ENCODE data around the gene ABLIM2. TPM values are rescaled to one million over a fixed set of nuclear protein-coding genes. Genes with fewer than 3 reads are reported as not detected.

Gene ABLIM2
- polyA plus RNA-seq, 2 donors, result 12.4 to 14.4 TPM

DNA sequence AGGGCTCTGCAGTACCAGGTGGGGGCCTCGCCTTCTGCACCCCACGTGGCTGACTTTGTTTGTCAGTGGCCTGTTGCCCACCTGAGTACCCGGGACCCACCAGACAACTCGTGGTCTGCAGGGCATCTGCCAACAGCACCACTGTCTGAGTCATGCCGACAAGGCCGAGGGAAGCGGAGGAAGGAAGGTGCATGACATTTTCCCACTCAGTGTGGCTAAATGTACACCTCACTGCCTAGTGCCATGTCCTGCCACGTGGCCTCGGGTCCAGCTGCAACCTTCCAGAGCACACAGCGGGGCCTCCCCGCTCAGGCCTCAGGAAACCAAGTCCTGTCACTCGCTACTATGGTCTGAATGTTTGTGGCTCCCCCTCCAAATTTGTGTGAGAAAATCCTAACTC lies 22.1 kb downstream of the ABLIM2 start:
- 78 to 83% methylated on average over 12 of the region's 12 CpGs for WGBS, 2 donors
- Histone ChIP-seq H3K27me3 (ENCODE audit: control insufficient read depth in 1 of 2, insufficient read depth in 2 of 2, low read length in 2 of 2) (no peaks in the 10 kb centered on the region), H3K36me3 (ENCODE audit: control insufficient read depth in 2 of 2, insufficient read depth in 2 of 2, low read length in 1 of 2) (no peaks in the 10 kb centered on the region), H3K9me3 (ENCODE audit: control insufficient read depth in 2 of 2, insufficient read depth in 1 of 2, low read depth in 1 of 2, low read length in 1 of 2) (no peaks in the 10 kb centered on the region), H3K4me1 (ENCODE audit: control insufficient read depth in 2 of 2, insufficient read depth in 2 of 2, low read length in 1 of 2) (no peaks in the 10 kb centered on the region), H3K27ac (ENCODE audit: low read depth in 2 of 2, low read length in 1 of 2) (no peak overlapping the region), H3K4me3 (ENCODE audit: low read depth in 1 of 2, low read length in 2 of 2) (no peak overlapping the region)

- no peaks in the 10 kb centered on the region for H3K9me3 ChIP-seq (ENCODE audit: control insufficient read depth in 2 of 2, insufficient read depth in 1 of 2, low read depth in 1 of 2, low read length in 1 of 2)
- H3K27ac ChIP-seq (ENCODE audit: low read depth in 2 of 2, low read length in 1 of 2), result no peak overlapping the region
- H3K36me3 ChIP-seq (ENCODE audit: control insufficient read depth in 2 of 2, insufficient read depth in 2 of 2, low read length in 1 of 2), result no peaks in the 10 kb centered on the region
- WGBS, 2 donors, result 93 to 94% methylated on average over 15 of the region's 15 CpGs
- H3K27me3 ChIP-seq (ENCODE audit: control insufficient read depth in 1 of 2, insufficient read depth in 2 of 2, low read length in 2 of 2), result no peaks in the 10 kb centered on the region
- no peak overlapping the region for H3K4me3 ChIP-seq (ENCODE audit: low read depth in 1 of 2, low read length in 2 of 2)
- H3K4me1 ChIP-seq (ENCODE audit: control insufficient read depth in 2 of 2, insufficient read depth in 2 of 2, low read length in 1 of 2), result no peaks in the 10 kb centered on the region
Measured at GRCh38 chr4:8135666-8136065, 22.9 kb downstream of the ABLIM2 start.

- Histone ChIP-seq H3K27me3 (ENCODE audit: control insufficient read depth in 1 of 2, insufficient read depth in 2 of 2, low read length in 2 of 2) (no peaks in the 10 kb centered on the region), H3K27ac (ENCODE audit: low read depth in 2 of 2, low read length in 1 of 2) (no peak overlapping the region), H3K4me1 (ENCODE audit: control insufficient read depth in 2 of 2, insufficient read depth in 2 of 2, low read length in 1 of 2) (no peaks in the 10 kb centered on the region), H3K36me3 (ENCODE audit: control insufficient read depth in 2 of 2, insufficient read depth in 2 of 2, low read length in 1 of 2) (no peaks in the 10 kb centered on the region), H3K4me3 (ENCODE audit: low read depth in 1 of 2, low read length in 2 of 2) (no peak overlapping the region), H3K9me3 (ENCODE audit: control insufficient read depth in 2 of 2, insufficient read depth in 1 of 2, low read depth in 1 of 2, low read length in 1 of 2) (no peaks in the 10 kb centered on the region)
- 68 to 71% methylated on average over 26 of the region's 26 CpGs for WGBS, 2 donors
Measured at GRCh38 chr4:8133897-8134563, 24.6 kb downstream of the ABLIM2 start.

- Histone ChIP-seq H3K27ac (ENCODE audit: low read depth in 2 of 2, low read length in 1 of 2) (no peak overlapping the region), H3K4me3 (ENCODE audit: low read depth in 1 of 2, low read length in 2 of 2) (no peak overlapping the region), H3K27me3 (ENCODE audit: control insufficient read depth in 1 of 2, insufficient read depth in 2 of 2, low read length in 2 of 2) (no peaks in the 10 kb centered on the region), H3K36me3 (ENCODE audit: control insufficient read depth in 2 of 2, insufficient read depth in 2 of 2, low read length in 1 of 2) (no peaks in the 10 kb centered on the region), H3K4me1 (ENCODE audit: control insufficient read depth in 2 of 2, insufficient read depth in 2 of 2, low read length in 1 of 2) (no peaks in the 10 kb centered on the region), H3K9me3 (ENCODE audit: control insufficient read depth in 2 of 2, insufficient read depth in 1 of 2, low read depth in 1 of 2, low read length in 1 of 2) (no peaks in the 10 kb centered on the region)
- 80 to 85% methylated on average over 25 to 27 of the region's 27 CpGs for WGBS, 2 donors
Measured at GRCh38 chr4:8132947-8133705, 25.5 kb downstream of the ABLIM2 start.

GRCh38 chr4:8132400-8132799 lies 26.2 kb downstream of the ABLIM2 start:
- Histone ChIP-seq H3K9me3 (ENCODE audit: control insufficient read depth in 2 of 2, insufficient read depth in 1 of 2, low read depth in 1 of 2, low read length in 1 of 2) (no peaks in the 10 kb centered on the region), H3K36me3 (ENCODE audit: control insufficient read depth in 2 of 2, insufficient read depth in 2 of 2, low read length in 1 of 2) (no peaks in the 10 kb centered on the region), H3K4me3 (ENCODE audit: low read depth in 1 of 2, low read length in 2 of 2) (no peak overlapping the region), H3K4me1 (ENCODE audit: control insufficient read depth in 2 of 2, insufficient read depth in 2 of 2, low read length in 1 of 2) (no peaks in the 10 kb centered on the region), H3K27me3 (ENCODE audit: control insufficient read depth in 1 of 2, insufficient read depth in 2 of 2, low read length in 2 of 2) (no peaks in the 10 kb centered on the region), H3K27ac (ENCODE audit: low read depth in 2 of 2, low read length in 1 of 2) (no peak overlapping the region)
- 84 to 87% methylated on average over 10 of the region's 10 CpGs for WGBS, 2 donors

- H3K4me1 ChIP-seq (ENCODE audit: control insufficient read depth in 2 of 2, insufficient read depth in 2 of 2, low read length in 1 of 2), result no peaks in the 10 kb centered on the region
- H3K4me3 ChIP-seq (ENCODE audit: low read depth in 1 of 2, low read length in 2 of 2), result no peak overlapping the region
- WGBS, 2 donors, result 77 to 85% methylated on average over 18 of the region's 18 CpGs
- no peaks in the 10 kb centered on the region for H3K9me3 ChIP-seq (ENCODE audit: control insufficient read depth in 2 of 2, insufficient read depth in 1 of 2, low read depth in 1 of 2, low read length in 1 of 2)
- no peaks in the 10 kb centered on the region for H3K36me3 ChIP-seq (ENCODE audit: control insufficient read depth in 2 of 2, insufficient read depth in 2 of 2, low read length in 1 of 2)
- H3K27me3 ChIP-seq (ENCODE audit: control insufficient read depth in 1 of 2, insufficient read depth in 2 of 2, low read length in 2 of 2), result no peaks in the 10 kb centered on the region
- no peak overlapping the region for H3K27ac ChIP-seq (ENCODE audit: low read depth in 2 of 2, low read length in 1 of 2)
Measured at GRCh38 chr4:8131826-8132225, 26.8 kb downstream of the ABLIM2 start.

GRCh38 chr4:8131210-8131609 lies 27.4 kb downstream of the ABLIM2 start:
- H3K27me3 ChIP-seq (ENCODE audit: control insufficient read depth in 1 of 2, insufficient read depth in 2 of 2, low read length in 2 of 2), result no peaks in the 10 kb centered on the region
- no peak overlapping the region for H3K27ac ChIP-seq (ENCODE audit: low read depth in 2 of 2, low read length in 1 of 2)
- no peaks in the 10 kb centered on the region for H3K36me3 ChIP-seq (ENCODE audit: control insufficient read depth in 2 of 2, insufficient read depth in 2 of 2, low read length in 1 of 2)
- H3K4me1 ChIP-seq (ENCODE audit: control insufficient read depth in 2 of 2, insufficient read depth in 2 of 2, low read length in 1 of 2), result no peaks in the 10 kb centered on the region
- H3K4me3 ChIP-seq (ENCODE audit: low read depth in 1 of 2, low read length in 2 of 2), result no peak overlapping the region
- 66 to 70% methylated on average over 8 of the region's 8 CpGs for WGBS, 2 donors
- no peaks in the 10 kb centered on the region for H3K9me3 ChIP-seq (ENCODE audit: control insufficient read depth in 2 of 2, insufficient read depth in 1 of 2, low read depth in 1 of 2, low read length in 1 of 2)

- H3K9me3 ChIP-seq (ENCODE audit: control insufficient read depth in 2 of 2, insufficient read depth in 1 of 2, low read depth in 1 of 2, low read length in 1 of 2), result no peaks in the 10 kb centered on the region
- no peak overlapping the region for H3K4me3 ChIP-seq (ENCODE audit: low read depth in 1 of 2, low read length in 2 of 2)
- peaks cover 0 to 2% of the 10 kb centered on the region in 2 donors for H3K36me3 ChIP-seq (ENCODE audit: control insufficient read depth in 2 of 2, insufficient read depth in 2 of 2, low read length in 1 of 2)
- 84% methylated on average over 18 of the region's 18 CpGs for WGBS, 2 donors
- no peaks in the 10 kb centered on the region for H3K4me1 ChIP-seq (ENCODE audit: control insufficient read depth in 2 of 2, insufficient read depth in 2 of 2, low read length in 1 of 2)
- no peak overlapping the region for H3K27ac ChIP-seq (ENCODE audit: low read depth in 2 of 2, low read length in 1 of 2)
- no peaks in the 10 kb centered on the region for H3K27me3 ChIP-seq (ENCODE audit: control insufficient read depth in 1 of 2, insufficient read depth in 2 of 2, low read length in 2 of 2)
Measured at GRCh38 chr4:8130346-8131066, 28.1 kb downstream of the ABLIM2 start.

DNA sequence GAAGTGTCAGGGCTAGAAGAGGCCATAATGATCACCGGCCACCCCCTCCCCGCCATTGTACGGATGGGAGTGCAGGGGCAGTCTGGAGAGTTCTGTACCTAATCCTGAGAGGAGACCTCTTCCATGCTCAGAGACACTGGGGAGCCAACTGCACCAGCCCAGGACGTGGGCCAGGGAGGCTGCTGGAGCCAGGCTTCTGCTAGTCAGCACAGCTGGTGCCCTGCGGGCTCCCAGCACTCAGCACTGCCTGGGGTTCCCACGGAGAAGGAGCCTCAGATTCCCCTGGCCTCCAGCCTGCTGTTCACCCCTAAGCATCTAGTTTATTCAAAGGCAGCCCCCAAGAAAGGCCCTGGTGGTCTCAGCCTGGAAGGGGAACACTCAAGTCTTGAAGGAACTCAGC lies 28.8 kb downstream of the ABLIM2 start:
- no peaks in the 10 kb centered on the region for H3K4me1 ChIP-seq (ENCODE audit: control insufficient read depth in 2 of 2, insufficient read depth in 2 of 2, low read length in 1 of 2)
- no peak overlapping the region for H3K4me3 ChIP-seq (ENCODE audit: low read depth in 1 of 2, low read length in 2 of 2)
- H3K36me3 ChIP-seq (ENCODE audit: control insufficient read depth in 2 of 2, insufficient read depth in 2 of 2, low read length in 1 of 2), result peaks cover 0 to 5% of the 10 kb centered on the region in 2 donors
- no peaks in the 10 kb centered on the region for H3K9me3 ChIP-seq (ENCODE audit: control insufficient read depth in 2 of 2, insufficient read depth in 1 of 2, low read depth in 1 of 2, low read length in 1 of 2)
- H3K27me3 ChIP-seq (ENCODE audit: control insufficient read depth in 1 of 2, insufficient read depth in 2 of 2, low read length in 2 of 2), result no peaks in the 10 kb centered on the region
- no peak overlapping the region for H3K27ac ChIP-seq (ENCODE audit: low read depth in 2 of 2, low read length in 1 of 2)
- WGBS, 2 donors, result 82 to 83% methylated on average over 6 of the region's 6 CpGs

All from esophagus (tissue), 2 donors.